ENCODE results near the gene NMT2.

The NMT2 gene

GRCh38 chr10:15168291-15168785 lies at the start of gene NMT2:
TSS of gene NMT2 (minus strand) at chr10:15168693. CDS start at chr10:15168612, 81 bp downstream.
- no peak; the same call in 1 of the 2 replicates for TF ChIP-seq CTCF (IDR thresholded peaks at IDR 0.05)

DNA sequence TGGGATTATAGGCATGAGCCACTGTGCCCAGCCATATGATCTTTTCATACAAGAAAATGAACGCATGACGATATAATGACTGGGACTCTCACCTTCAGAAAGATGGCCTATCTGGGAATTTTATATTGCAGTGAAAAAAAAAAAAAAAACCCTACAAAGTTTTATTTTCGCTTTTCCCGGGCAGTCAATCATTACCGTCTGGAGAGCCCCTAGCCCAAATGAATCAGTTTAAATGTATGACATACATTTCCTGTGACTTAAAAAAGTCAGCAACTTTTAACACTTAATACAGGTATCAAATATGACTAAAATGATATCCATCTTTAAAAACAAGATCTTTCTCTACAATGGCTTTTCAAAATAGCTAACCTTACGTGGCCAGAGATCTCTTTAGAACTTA lies 48.2 kb upstream of the NMT2 start:
- TF ChIP-seq CTCF (IDR thresholded peaks at IDR 0.05), result no peak

DNA sequence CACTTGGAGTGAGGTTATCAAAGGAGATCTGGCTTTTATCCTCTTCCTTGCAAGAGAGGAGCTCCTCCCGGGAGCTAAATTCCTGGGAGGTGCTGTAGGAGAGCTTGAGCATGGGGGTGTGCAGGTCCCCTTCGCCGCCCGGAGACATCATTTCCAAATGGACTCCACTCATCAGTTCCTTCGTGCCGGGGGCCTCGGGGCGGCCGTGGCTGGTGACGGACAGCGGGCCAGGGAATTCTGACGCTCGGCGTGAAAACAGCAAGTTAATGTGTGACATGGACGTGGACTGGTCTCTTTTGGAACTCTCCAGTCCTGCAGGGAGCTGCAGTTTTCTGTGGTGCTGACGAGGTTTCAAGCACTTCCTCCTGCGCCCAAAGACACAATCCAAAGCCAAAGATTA lies 45.7 kb upstream of the NMT2 start:
- TF ChIP-seq CTCF (IDR thresholded peaks at IDR 0.05), result no peak

GRCh38 chr10:15213461-15213861 lies 45.0 kb upstream of the NMT2 start:
- TF ChIP-seq CTCF (IDR thresholded peaks at IDR 0.05), result no peak

GRCh38 chr10:15211464-15211979 lies 43.0 kb upstream of the NMT2 start:
- no peak for TF ChIP-seq CTCF (IDR thresholded peaks at IDR 0.05)

GRCh38 chr10:15210521-15210920 lies 42.0 kb upstream of the NMT2 start:
- no peak for TF ChIP-seq CTCF (IDR thresholded peaks at IDR 0.05)

- TF ChIP-seq CTCF (IDR thresholded peaks at IDR 0.05), result peak; percentile 88
These were observed 41.5 kb upstream of the NMT2 start for GRCh38 chr10:15209827-15210509.

Measured in LNCAP (cell line).